Keratinocyte (primary cell): ENCODE results near the gene GXYLT2.

Experiments used
- EZH2 ChIP-seq: IDR thresholded peaks from one replicate; pipeline ENCODE4 v1.6.1; 2012; ENCODE audit warnings: inconsistent platforms, mild to moderate bottlenecking, low read length, moderate library complexity
- TF ChIP-seq, protein P1 (sequence below), 3 experiments: IDR thresholded peaks in 1 of 3; conservative IDR thresholded peaks in 1 of 3; optimal IDR thresholded peaks in 1 of 3; 2 replicates in 2 of 3; 3 replicates in 1 of 3; pipeline versions ENCODE3 to v1.5.1; 2011; ENCODE audit warnings: low read length in 3 of 3, mild to moderate bottlenecking in 3 of 3, moderate library complexity in 2 of 3, control low read depth in 1 of 3, inconsistent platforms in 1 of 3; ENCODE audit not compliant: insufficient read depth in 2 of 3; ENCODE audit errors: extremely low read depth in 1 of 3

DNA sequence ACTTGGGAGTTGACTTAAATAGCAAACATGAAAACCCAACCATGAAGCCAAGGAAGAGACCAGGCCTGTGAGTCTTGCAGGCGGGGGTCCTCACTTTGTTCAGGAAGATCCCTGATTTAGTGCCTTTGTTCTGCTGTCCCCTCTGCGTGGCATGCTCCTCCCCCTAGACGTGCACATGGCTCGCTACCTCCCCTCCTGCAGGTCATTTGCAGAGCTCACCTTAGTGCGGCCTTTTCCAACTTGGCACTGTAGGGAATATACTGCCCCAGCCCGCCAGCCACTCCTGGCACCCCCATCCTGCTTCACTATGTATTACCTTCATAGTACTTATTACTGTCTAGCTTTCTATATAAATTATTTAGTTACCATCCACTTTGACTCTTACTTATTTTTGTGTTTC lies 18.3 kb downstream of the GXYLT2 start:
- TF ChIP-seq, protein P1, sequence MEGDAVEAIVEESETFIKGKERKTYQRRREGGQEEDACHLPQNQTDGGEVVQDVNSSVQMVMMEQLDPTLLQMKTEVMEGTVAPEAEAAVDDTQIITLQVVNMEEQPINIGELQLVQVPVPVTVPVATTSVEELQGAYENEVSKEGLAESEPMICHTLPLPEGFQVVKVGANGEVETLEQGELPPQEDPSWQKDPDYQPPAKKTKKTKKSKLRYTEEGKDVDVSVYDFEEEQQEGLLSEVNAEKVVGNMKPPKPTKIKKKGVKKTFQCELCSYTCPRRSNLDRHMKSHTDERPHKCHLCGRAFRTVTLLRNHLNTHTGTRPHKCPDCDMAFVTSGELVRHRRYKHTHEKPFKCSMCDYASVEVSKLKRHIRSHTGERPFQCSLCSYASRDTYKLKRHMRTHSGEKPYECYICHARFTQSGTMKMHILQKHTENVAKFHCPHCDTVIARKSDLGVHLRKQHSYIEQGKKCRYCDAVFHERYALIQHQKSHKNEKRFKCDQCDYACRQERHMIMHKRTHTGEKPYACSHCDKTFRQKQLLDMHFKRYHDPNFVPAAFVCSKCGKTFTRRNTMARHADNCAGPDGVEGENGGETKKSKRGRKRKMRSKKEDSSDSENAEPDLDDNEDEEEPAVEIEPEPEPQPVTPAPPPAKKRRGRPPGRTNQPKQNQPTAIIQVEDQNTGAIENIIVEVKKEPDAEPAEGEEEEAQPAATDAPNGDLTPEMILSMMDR (optimal IDR thresholded peaks at IDR 0.05 in 1 of 3, IDR thresholded peaks at IDR 0.05 in 1 of 3, conservative IDR thresholded peaks at IDR 0.05 in 1 of 3; ENCODE audit: extremely low read depth in 1 of 3, insufficient read depth in 2 of 3, low read length in 3 of 3): no peak
- TF ChIP-seq EZH2: no peak
